Activated naive CD8-positive, alpha-beta T cell treated with anti-CD3 and anti-CD28 coated beads, Interleukin-2, amount 10 ng/mL, durations not matched to agents 7 days and 5 days (primary cell): Measurements from ENCODE around the gene ELOVL2. TPM values are rescaled to one million over a fixed set of nuclear protein-coding genes. Genes with fewer than 3 reads are reported as not detected.

Experiments
- ATAC-seq: fragments of 150-1000 bp; cut with Tn5 transposase; one replicate; pipeline ENCODE4 v1.10.0; 2021; ENCODE audit warnings: low read depth, moderate library complexity
- POLR2A ChIA-PET: fragments of 350-600 bp; sonication (Branson Sonifier 250); formaldehyde crosslinking; loops from one replicate; lab custom pipeline; 2021; ENCODE audit warnings: antibody characterized with exemption; lab: Charles Lee
- DNase-seq: peaks from one replicate; pipeline ENCODE4 v3.0.0; 2021
- H3K27ac Mint-ChIP-seq: one replicate; pipeline ENCODE4 v1.8.0; 2022; ENCODE audit warnings: mild to moderate bottlenecking, mixed read lengths
- H3K27me3 Mint-ChIP-seq: one replicate; pipeline ENCODE4 v1.8.0; 2022; ENCODE audit warnings: mild to moderate bottlenecking, moderate library complexity, mixed read lengths
- H3K36me3 Mint-ChIP-seq: one replicate; pipeline ENCODE4 v1.8.0; 2021; ENCODE audit warnings: mild to moderate bottlenecking, mixed read lengths
- H3K4me1 Mint-ChIP-seq: one replicate; pipeline ENCODE4 v1.8.0; 2021; ENCODE audit warnings: mixed read lengths
- H3K4me3 Mint-ChIP-seq: one replicate; pipeline ENCODE4 v1.8.0; 2022; ENCODE audit warnings: mild to moderate bottlenecking, moderate library complexity, mixed read lengths
- H3K9me3 Mint-ChIP-seq: one replicate; pipeline ENCODE4 v1.8.0; 2021; ENCODE audit warnings: mixed read lengths
- total RNA-seq, 2 experiments: library from RNA; stranded (reverse); gene quantifications; one replicate each; pipeline ENCODE4 v1.2.3, GENCODE V29; 2021

The ELOVL2 gene
- total RNA-seq, 2 experiments from 2014 or later, result not detected

- Mint-ChIP-seq H3K36me3 (no peaks in the 10 kb centered on the region), H3K27me3 (peaks cover 6% of the 10 kb centered on the region), H3K9me3 (no peaks in the 10 kb centered on the region), H3K27ac (no peak overlapping the region), H3K4me1 (no peaks in the 10 kb centered on the region), H3K4me3 (no peak overlapping the region)
- ATAC-seq, result no peak
- POLR2A ChIA-PET, result no interaction called here
- DNase-seq, result no peak
Observed at GRCh38 chr6:11069760-11070159, 25.7 kb upstream of the ELOVL2 start.

GRCh38 chr6:11067348-11067747 lies 23.2 kb upstream of the ELOVL2 start:
- Mint-ChIP-seq H3K4me1 (no peaks in the 10 kb centered on the region), H3K27me3 (peaks cover 11% of the 10 kb centered on the region), H3K4me3 (no peak overlapping the region), H3K36me3 (no peaks in the 10 kb centered on the region), H3K27ac (no peak overlapping the region), H3K9me3 (no peaks in the 10 kb centered on the region)
- ATAC-seq (no peak), DNase-seq (no peak)
- POLR2A ChIA-PET, result no interaction called here

- H3K4me1 Mint-ChIP-seq, result no peaks in the 10 kb centered on the region
- POLR2A ChIA-PET, result no interaction called here
- peaks cover 12% of the 10 kb centered on the region for H3K27me3 Mint-ChIP-seq
- no peaks in the 10 kb centered on the region for H3K36me3 Mint-ChIP-seq
- DNase-seq (no peak), ATAC-seq (no peak)
- H3K27ac Mint-ChIP-seq, result no peak overlapping the region
- H3K9me3 Mint-ChIP-seq, result no peaks in the 10 kb centered on the region
- H3K4me3 Mint-ChIP-seq, result no peak overlapping the region
Observed at GRCh38 chr6:11066505-11067347, 22.6 kb upstream of the ELOVL2 start.

GRCh38 chr6:11065436-11066202 lies 21.5 kb upstream of the ELOVL2 start:
- Mint-ChIP-seq H3K36me3 (no peaks in the 10 kb centered on the region), H3K27me3 (peaks cover 21% of the 10 kb centered on the region), H3K9me3 (no peaks in the 10 kb centered on the region), H3K4me1 (no peaks in the 10 kb centered on the region), H3K4me3 (no peak overlapping the region), H3K27ac (no peak overlapping the region)
- DNase-seq (no peak), ATAC-seq (no peak)
- POLR2A ChIA-PET, result no interaction called here

- POLR2A ChIA-PET, result no interaction called here
- Mint-ChIP-seq H3K36me3 (no peaks in the 10 kb centered on the region), H3K9me3 (no peaks in the 10 kb centered on the region), H3K27ac (no peak overlapping the region), H3K27me3 (peaks cover 21% of the 10 kb centered on the region), H3K4me3 (no peak overlapping the region), H3K4me1 (no peaks in the 10 kb centered on the region)
- ATAC-seq (no peak), DNase-seq (no peak)
Observed at GRCh38 chr6:11064836-11065235, 20.7 kb upstream of the ELOVL2 start.

- ATAC-seq (no peak), DNase-seq (no peak)
- no peaks in the 10 kb centered on the region for H3K36me3 Mint-ChIP-seq
- POLR2A ChIA-PET, result no interaction called here
- no peaks in the 10 kb centered on the region for H3K9me3 Mint-ChIP-seq
- H3K4me3 Mint-ChIP-seq, result no peak overlapping the region
- no peak overlapping the region for H3K27ac Mint-ChIP-seq
- peaks cover 21% of the 10 kb centered on the region for H3K27me3 Mint-ChIP-seq
- no peaks in the 10 kb centered on the region for H3K4me1 Mint-ChIP-seq
Observed at GRCh38 chr6:11062715-11063114, 18.6 kb upstream of the ELOVL2 start.

- POLR2A ChIA-PET, result no interaction called here
- H3K27ac Mint-ChIP-seq, result no peak overlapping the region
- H3K4me1 Mint-ChIP-seq, result no peaks in the 10 kb centered on the region
- ATAC-seq, result no peak
- H3K9me3 Mint-ChIP-seq, result no peaks in the 10 kb centered on the region
- no peak for DNase-seq
- peaks cover 21% of the 10 kb centered on the region for H3K27me3 Mint-ChIP-seq
- no peak overlapping the region for H3K4me3 Mint-ChIP-seq
- no peaks in the 10 kb centered on the region for H3K36me3 Mint-ChIP-seq
Observed at GRCh38 chr6:11062083-11062482, 18.0 kb upstream of the ELOVL2 start.

- Mint-ChIP-seq H3K27me3 (peaks cover 22% of the 10 kb centered on the region), H3K27ac (no peak overlapping the region), H3K36me3 (no peaks in the 10 kb centered on the region), H3K9me3 (no peaks in the 10 kb centered on the region), H3K4me3 (no peak overlapping the region), H3K4me1 (no peaks in the 10 kb centered on the region)
- POLR2A ChIA-PET, result interaction anchor here (0.7 kb wide), 1 partner anchor 1569 kb away, joined by 6 read pairs; no protein-coding TSS in a partner anchor
- DNase-seq, result no peak
- no peak for ATAC-seq
Observed at GRCh38 chr6:11058406-11058805, 14.3 kb upstream of the ELOVL2 start.

GRCh38 chr6:11056871-11057270 lies 12.8 kb upstream of the ELOVL2 start:
- Mint-ChIP-seq H3K27ac (no peak overlapping the region), H3K9me3 (no peaks in the 10 kb centered on the region), H3K36me3 (no peaks in the 10 kb centered on the region), H3K4me1 (no peaks in the 10 kb centered on the region), H3K4me3 (no peak overlapping the region), H3K27me3 (peaks cover 16% of the 10 kb centered on the region)
- no peak for ATAC-seq
- POLR2A ChIA-PET, result no interaction called here
- DNase-seq, result no peak

GRCh38 chr6:11055127-11055627 lies 11.1 kb upstream of the ELOVL2 start:
- Mint-ChIP-seq H3K9me3 (no peaks in the 10 kb centered on the region), H3K4me3 (no peak overlapping the region), H3K27me3 (peaks cover 15% of the 10 kb centered on the region), H3K27ac (no peak overlapping the region), H3K36me3 (no peaks in the 10 kb centered on the region), H3K4me1 (no peaks in the 10 kb centered on the region)
- POLR2A ChIA-PET, result no interaction called here
- ATAC-seq (no peak), DNase-seq (no peak)

GRCh38 chr6:11054722-11055121 lies 10.6 kb upstream of the ELOVL2 start:
- DNase-seq (no peak), ATAC-seq (no peak)
- H3K27ac Mint-ChIP-seq, result no peak overlapping the region
- no peaks in the 10 kb centered on the region for H3K4me1 Mint-ChIP-seq
- peaks cover 19% of the 10 kb centered on the region for H3K27me3 Mint-ChIP-seq
- H3K9me3 Mint-ChIP-seq, result no peaks in the 10 kb centered on the region
- POLR2A ChIA-PET, result no interaction called here
- no peaks in the 10 kb centered on the region for H3K36me3 Mint-ChIP-seq
- no peak overlapping the region for H3K4me3 Mint-ChIP-seq

- H3K9me3 Mint-ChIP-seq, result no peaks in the 10 kb centered on the region
- H3K27me3 Mint-ChIP-seq, result peaks cover 23% of the 10 kb centered on the region
- POLR2A ChIA-PET, result no interaction called here
- H3K27ac Mint-ChIP-seq, result no peak overlapping the region
- no peak for ATAC-seq
- DNase-seq, result no peak
- no peak overlapping the region for H3K4me3 Mint-ChIP-seq
- no peaks in the 10 kb centered on the region for H3K4me1 Mint-ChIP-seq
- H3K36me3 Mint-ChIP-seq, result no peaks in the 10 kb centered on the region
Observed at GRCh38 chr6:11053307-11053706, 9.2 kb upstream of the ELOVL2 start.

- Mint-ChIP-seq H3K4me1 (no peaks in the 10 kb centered on the region), H3K4me3 (no peak overlapping the region), H3K27me3 (peaks cover 40% of the 10 kb centered on the region), H3K36me3 (no peaks in the 10 kb centered on the region), H3K9me3 (no peaks in the 10 kb centered on the region), H3K27ac (no peak overlapping the region)
- ATAC-seq (no peak), DNase-seq (no peak)
- POLR2A ChIA-PET, result no interaction called here
Observed at GRCh38 chr6:11050731-11051130, 6.6 kb upstream of the ELOVL2 start.
